ENCODE measurements around the gene PCMTD2.
"Not testable (repeated sequence)": the region's sequence is repeated elsewhere in the genome, so short reads cannot be mapped to it uniquely, and the experiment has no call there.

GRCh38 chr20:64315381-64315780 lies 59.8 kb downstream of the PCMTD2 start:
- TF ChIP-seq CTCF (IDR thresholded peaks at IDR 0.05; ENCODE audit: low read depth, low read length, poor library complexity, severe bottlenecking); EZH2phosphoT487 (IDR thresholded peaks at IDR 0.05; ENCODE audit: borderline replicate concordance, low read length): not testable (repeated sequence)

Data from DOHH2 (cell line).